H7 (cell line): ENCODE results near the gene ACTR1B. TPM values are rescaled to one million over a fixed set of nuclear protein-coding genes. Genes with fewer than 3 reads are reported as not detected.
"Not testable (repeated sequence)": the region's sequence is repeated elsewhere in the genome, so short reads cannot be mapped to it uniquely, and the experiment has no call there.

Source experiments
- DNase-seq: peaks from one replicate; pipeline ENCODE4 v3.0.0; 2012
- H3K27me3 ChIP-seq: 2 replicates; pipeline ENCODE4 v1.6.0; 2011; ENCODE audit warnings: mild to moderate bottlenecking, low read length; ENCODE audit not compliant: control insufficient read depth, insufficient read depth
- H3K36me3 ChIP-seq: replicated peaks from 2 replicates; pipeline ENCODE4 v1.5.1; 2011; ENCODE audit warnings: low read length; ENCODE audit not compliant: control insufficient read depth, insufficient read depth
- H3K4me3 ChIP-seq: 2 replicates; pipeline ENCODE4 v1.5.1; 2011; ENCODE audit warnings: low read depth, mild to moderate bottlenecking, control low read depth, low read length, moderate library complexity; ENCODE audit not compliant: insufficient read depth
- total RNA-seq: library from RNA; depleted of rRNA; stranded (reverse); fragments of >200 nt; shearing (Covaris generic); gene quantifications from 2 replicates; pipeline ENCODE4 v1.2.3, GENCODE V29; 2014; rRNA removed

Gene ACTR1B
- total RNA-seq = 49.7 and 58.3 TPM in 2 replicates

GRCh38 chr2:97663962-97664635 lies at the start of gene ACTR1B:
ACTR1B (minus strand) TSS chr2:97664044; CDS start chr2:97663890, 154 bp downstream.
- H3K36me3 ChIP-seq = no peaks in the 10 kb centered on the region; the same call in 1 of the 2 replicates
- no peaks in the 10 kb centered on the region for H3K27me3 ChIP-seq
- H3K4me3 ChIP-seq = peak within 1 kb of the TSS; percentile 74
- DNase-seq = peak; percentile 99

GRCh38 chr2:97712693-97713295 lies 49.0 kb upstream of the ACTR1B start:
- H3K27me3 ChIP-seq = no peaks in the 10 kb centered on the region
- H3K4me3 ChIP-seq = no peak overlapping the region
- DNase-seq = no peak

GRCh38 chr2:97712175-97712574 lies 48.3 kb upstream of the ACTR1B start:
- not testable (repeated sequence) for DNase-seq, H3K4me3 ChIP-seq, H3K36me3 ChIP-seq, H3K27me3 ChIP-seq

More at GRCh38 chr2:97712693-97713295, 49.0 kb upstream of the ACTR1B start:
- no peaks in the 10 kb centered on the region for H3K36me3 ChIP-seq

- Histone ChIP-seq H3K27me3 (no peaks in the 10 kb centered on the region), H3K4me3 (no peak overlapping the region), H3K36me3 (no peaks in the 10 kb centered on the region)
- DNase-seq = no peak
Observed at GRCh38 chr2:97711394-97711711, 47.5 kb upstream of the ACTR1B start.

GRCh38 chr2:97708608-97709007 lies 44.8 kb upstream of the ACTR1B start:
- peak; percentile 37 for DNase-seq
- Histone ChIP-seq H3K36me3 (no peaks in the 10 kb centered on the region), H3K4me3 (no peak overlapping the region), H3K27me3 (no peaks in the 10 kb centered on the region)

GRCh38 chr2:97708048-97708380 lies 44.2 kb upstream of the ACTR1B start:
- no peaks in the 10 kb centered on the region for H3K36me3 ChIP-seq

GRCh38 chr2:97707362-97708047 lies 43.7 kb upstream of the ACTR1B start:
- DNase-seq = peak; percentile 16
- no peak overlapping the region for H3K4me3 ChIP-seq
- H3K27me3 ChIP-seq = no peaks in the 10 kb centered on the region
- H3K36me3 ChIP-seq = no peaks in the 10 kb centered on the region

More at GRCh38 chr2:97708048-97708380, 44.2 kb upstream of the ACTR1B start:
- Histone ChIP-seq H3K4me3 (no peak overlapping the region), H3K27me3 (no peaks in the 10 kb centered on the region)
- DNase-seq = no peak

GRCh38 chr2:97706708-97707345 lies 43.0 kb upstream of the ACTR1B start:
- Histone ChIP-seq H3K36me3 (no peaks in the 10 kb centered on the region), H3K27me3 (no peaks in the 10 kb centered on the region), H3K4me3 (no peak overlapping the region)
- peak; percentile 35 for DNase-seq

- Histone ChIP-seq H3K4me3 (no peak overlapping the region), H3K36me3 (no peaks in the 10 kb centered on the region), H3K27me3 (no peaks in the 10 kb centered on the region)
- DNase-seq = no peak
Observed at GRCh38 chr2:97706112-97706511, 42.3 kb upstream of the ACTR1B start.

- no peaks in the 10 kb centered on the region for H3K27me3 ChIP-seq
- no peak for DNase-seq
- H3K4me3 ChIP-seq = no peak overlapping the region
- no peaks in the 10 kb centered on the region for H3K36me3 ChIP-seq
Observed at GRCh38 chr2:97704989-97705388, 41.1 kb upstream of the ACTR1B start.

- Histone ChIP-seq H3K36me3 (no peaks in the 10 kb centered on the region), H3K27me3 (no peaks in the 10 kb centered on the region), H3K4me3 (no peak overlapping the region)
- DNase-seq = no peak
Observed at GRCh38 chr2:97703741-97704140, 39.9 kb upstream of the ACTR1B start.

GRCh38 chr2:97702731-97703470 lies 39.1 kb upstream of the ACTR1B start:
- no peaks in the 10 kb centered on the region for H3K36me3 ChIP-seq
- H3K4me3 ChIP-seq = no peak overlapping the region
- H3K27me3 ChIP-seq = no peaks in the 10 kb centered on the region
- DNase-seq = no peak

- H3K36me3 ChIP-seq = no peaks in the 10 kb centered on the region
- peak; percentile 2 for DNase-seq
- no peak overlapping the region for H3K4me3 ChIP-seq
- H3K27me3 ChIP-seq = no peaks in the 10 kb centered on the region
Observed at GRCh38 chr2:97701851-97702465, 38.1 kb upstream of the ACTR1B start.

- no peak for DNase-seq
- Histone ChIP-seq H3K27me3 (no peaks in the 10 kb centered on the region), H3K4me3 (no peak overlapping the region), H3K36me3 (no peaks in the 10 kb centered on the region)
Observed at GRCh38 chr2:97701186-97701585, 37.3 kb upstream of the ACTR1B start.
